ENCODE data around the gene RAD9A. TPM values are rescaled to one million over a fixed set of nuclear protein-coding genes. Genes with fewer than 3 reads are reported as not detected.

The RAD9A gene
- total RNA-seq, 1 donor from 2014 or later: 10.4 TPM

DNA sequence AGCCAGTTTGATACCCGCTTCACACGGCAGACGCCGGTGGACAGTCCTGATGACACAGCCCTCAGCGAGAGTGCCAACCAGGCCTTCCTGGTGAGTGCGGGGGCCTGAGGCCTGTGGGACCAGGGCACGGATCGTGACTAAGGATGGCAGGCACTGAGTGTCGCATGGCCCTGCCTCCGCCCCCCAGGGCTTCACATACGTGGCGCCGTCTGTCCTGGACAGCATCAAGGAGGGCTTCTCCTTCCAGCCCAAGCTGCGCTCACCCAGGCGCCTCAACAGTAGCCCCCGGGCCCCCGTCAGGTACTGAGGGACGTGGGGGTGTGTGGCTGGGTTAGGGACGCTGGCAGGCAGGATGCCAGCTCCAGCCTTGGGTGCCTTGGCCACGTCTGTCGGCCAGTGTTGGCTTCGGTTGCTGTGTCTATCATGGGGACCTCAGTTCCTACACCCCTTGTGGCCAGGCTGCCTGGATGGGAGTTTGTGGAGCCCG lies 42.7 kb downstream of the RAD9A start:
- no peaks in the 10 kb centered on the region for H3K27me3 ChIP-seq
- Mint-ChIP-seq H3K36me3 (peaks cover 16% of the 10 kb centered on the region), H3K9me3 (no peaks in the 10 kb centered on the region), H3K4me3 (no peak overlapping the region), H3K4me1 (peaks cover 7% of the 10 kb centered on the region), H3K27ac (no peak overlapping the region), H3K27me3 (ENCODE audit: insufficient read depth, low read depth) (peaks cover 2% of the 10 kb centered on the region)
- no peak overlapping the region for H3K27ac ChIP-seq
- H3K4me3 ChIP-seq: no peak overlapping the region
- H2AFZ ChIP-seq (replicated peaks): no peak overlapping the region
- H3K36me3 ChIP-seq: no peaks in the 10 kb centered on the region
- H3K9me3 ChIP-seq (ENCODE audit: low read depth): no peaks in the 10 kb centered on the region
- TF ChIP-seq EZH2 (IDR thresholded peaks at IDR 0.05) (no peak), EZH2phosphoT487 (IDR thresholded peaks at IDR 0.05) (no peak)
- TF ChIP-seq, protein P1, sequence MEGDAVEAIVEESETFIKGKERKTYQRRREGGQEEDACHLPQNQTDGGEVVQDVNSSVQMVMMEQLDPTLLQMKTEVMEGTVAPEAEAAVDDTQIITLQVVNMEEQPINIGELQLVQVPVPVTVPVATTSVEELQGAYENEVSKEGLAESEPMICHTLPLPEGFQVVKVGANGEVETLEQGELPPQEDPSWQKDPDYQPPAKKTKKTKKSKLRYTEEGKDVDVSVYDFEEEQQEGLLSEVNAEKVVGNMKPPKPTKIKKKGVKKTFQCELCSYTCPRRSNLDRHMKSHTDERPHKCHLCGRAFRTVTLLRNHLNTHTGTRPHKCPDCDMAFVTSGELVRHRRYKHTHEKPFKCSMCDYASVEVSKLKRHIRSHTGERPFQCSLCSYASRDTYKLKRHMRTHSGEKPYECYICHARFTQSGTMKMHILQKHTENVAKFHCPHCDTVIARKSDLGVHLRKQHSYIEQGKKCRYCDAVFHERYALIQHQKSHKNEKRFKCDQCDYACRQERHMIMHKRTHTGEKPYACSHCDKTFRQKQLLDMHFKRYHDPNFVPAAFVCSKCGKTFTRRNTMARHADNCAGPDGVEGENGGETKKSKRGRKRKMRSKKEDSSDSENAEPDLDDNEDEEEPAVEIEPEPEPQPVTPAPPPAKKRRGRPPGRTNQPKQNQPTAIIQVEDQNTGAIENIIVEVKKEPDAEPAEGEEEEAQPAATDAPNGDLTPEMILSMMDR (IDR thresholded peaks at IDR 0.05): no peak
- peaks cover 1% of the 10 kb centered on the region for H3K79me2 ChIP-seq (ENCODE audit: low read depth)
- no peak overlapping the region for H3K9ac ChIP-seq
- no peaks in the 10 kb centered on the region for H3F3A ChIP-seq (ENCODE audit: low read depth)
- no peaks in the 10 kb centered on the region for H3K4me1 ChIP-seq
- no peak for DNase-seq (ENCODE audit: low spot score)
- no peaks in the 10 kb centered on the region for H4K20me1 ChIP-seq (ENCODE audit: low read depth)
- no peak overlapping the region for H3K4me2 ChIP-seq

DNA sequence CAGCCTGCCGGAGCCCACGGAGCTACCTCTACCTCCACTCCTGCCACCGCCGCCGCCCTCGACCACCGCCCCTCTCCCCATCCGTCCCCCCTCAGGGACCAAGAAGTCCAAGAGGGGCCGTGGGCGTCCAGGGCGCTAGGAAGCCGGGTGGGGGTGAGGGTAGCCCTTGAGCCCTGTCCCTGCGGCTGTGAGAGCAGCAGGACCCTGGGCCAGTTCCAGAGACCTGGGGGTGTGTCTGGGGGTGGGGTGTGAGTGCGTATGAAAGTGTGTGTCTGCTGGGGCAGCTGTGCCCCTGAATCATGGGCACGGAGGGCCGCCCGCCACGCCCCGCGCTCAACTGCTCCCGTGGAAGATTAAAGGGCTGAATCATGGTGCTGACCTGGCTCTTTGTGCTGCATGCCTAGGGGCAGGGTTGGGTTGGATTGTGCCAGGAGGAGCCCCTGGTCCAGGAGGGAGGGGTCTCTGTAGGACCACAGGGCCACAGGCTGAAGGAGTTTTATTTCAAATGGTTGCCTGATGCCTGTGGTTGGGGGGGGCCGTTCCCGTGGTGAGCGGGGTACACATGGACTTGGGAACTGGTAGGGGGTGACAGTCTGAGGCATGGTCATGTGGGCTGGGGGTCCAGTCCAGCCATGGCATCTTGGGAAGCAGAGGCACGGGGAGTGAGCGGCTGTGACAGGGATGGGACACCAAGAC lies 43.4 kb downstream of the RAD9A start:
- no peak overlapping the region for H3K4me3 Mint-ChIP-seq

DNA sequence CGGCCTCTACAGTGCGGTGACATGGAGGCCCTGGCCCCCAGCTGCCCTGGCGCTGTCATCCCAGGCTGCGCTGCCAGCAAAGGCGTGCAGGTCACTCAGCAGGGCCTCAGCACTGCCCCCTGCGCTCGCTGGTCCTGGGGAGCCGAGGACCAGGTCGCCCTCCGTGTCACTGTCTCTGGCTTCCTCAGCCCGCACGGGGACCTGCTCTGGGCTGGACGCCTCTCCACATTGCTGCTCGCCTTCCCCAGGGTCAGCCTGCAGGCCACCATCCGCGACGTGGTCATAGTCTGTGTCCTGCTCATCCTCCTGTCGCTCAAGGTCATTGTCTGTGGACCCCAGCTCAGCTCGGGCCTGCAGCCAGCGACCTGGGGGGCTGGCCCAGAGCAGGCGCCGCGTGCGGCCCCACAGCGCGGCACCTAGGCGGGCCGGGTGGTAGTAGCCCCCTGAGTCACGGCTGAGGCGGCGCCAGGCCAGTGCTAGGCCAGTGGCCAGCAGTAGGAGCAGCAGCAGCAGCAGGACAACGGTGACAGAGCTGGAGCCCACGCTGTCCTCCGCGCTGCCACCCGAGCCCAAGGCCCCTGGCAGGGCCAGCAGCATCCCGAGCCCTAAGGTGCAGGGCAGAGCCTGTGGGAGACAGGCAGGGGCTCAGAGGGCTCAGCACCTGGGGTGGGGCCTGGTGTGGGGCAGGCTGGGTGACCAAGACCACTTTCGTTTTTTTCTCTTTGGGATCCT lies 44.1 kb downstream of the RAD9A start:
- no peaks in the 10 kb centered on the region for H3K4me1 ChIP-seq
- H3K27me3 Mint-ChIP-seq (ENCODE audit: insufficient read depth, low read depth): peaks cover 2% of the 10 kb centered on the region
- H3K27me3 ChIP-seq: no peaks in the 10 kb centered on the region
- H4K20me1 ChIP-seq (ENCODE audit: low read depth): no peaks in the 10 kb centered on the region
- no peaks in the 10 kb centered on the region for H3K9me3 ChIP-seq (ENCODE audit: low read depth)
- no peaks in the 10 kb centered on the region for H3K36me3 ChIP-seq
- H3K4me3 Mint-ChIP-seq: no peak overlapping the region
- no peak overlapping the region for H3K9ac ChIP-seq
- H3K9me3 Mint-ChIP-seq: no peaks in the 10 kb centered on the region
- DNase-seq (ENCODE audit: low spot score): no peak
- no peak overlapping the region for H3K27ac ChIP-seq
- H2AFZ ChIP-seq (replicated peaks): no peak overlapping the region
- H3K4me2 ChIP-seq: no peak overlapping the region
- peaks cover 16% of the 10 kb centered on the region for H3K36me3 Mint-ChIP-seq
- TF ChIP-seq EZH2 (IDR thresholded peaks at IDR 0.05) (no peak), EZH2phosphoT487 (IDR thresholded peaks at IDR 0.05) (no peak)
- TF ChIP-seq, protein P1 (IDR thresholded peaks at IDR 0.05): no peak
- H3K27ac Mint-ChIP-seq: no peak overlapping the region
- H3K4me3 ChIP-seq: no peak overlapping the region
- no peaks in the 10 kb centered on the region for H3F3A ChIP-seq (ENCODE audit: low read depth)
- no peaks in the 10 kb centered on the region for H3K79me2 ChIP-seq (ENCODE audit: low read depth)
- peaks cover 7% of the 10 kb centered on the region for H3K4me1 Mint-ChIP-seq

More for the DNA sequence above, 43.4 kb downstream of the RAD9A start:
- Mint-ChIP-seq H3K9me3 (no peaks in the 10 kb centered on the region), H3K4me1 (peaks cover 7% of the 10 kb centered on the region), H3K27me3 (ENCODE audit: insufficient read depth, low read depth) (peaks cover 2% of the 10 kb centered on the region), H3K27ac (no peak overlapping the region), H3K36me3 (peaks cover 18% of the 10 kb centered on the region)
- no peaks in the 10 kb centered on the region for H3K79me2 ChIP-seq (ENCODE audit: low read depth)
- TF ChIP-seq EZH2 (IDR thresholded peaks at IDR 0.05): no peak
- TF ChIP-seq, protein P1 (IDR thresholded peaks at IDR 0.05): no peak
- no peak for TF ChIP-seq EZH2phosphoT487 (IDR thresholded peaks at IDR 0.05)
- no peak overlapping the region for H3K9ac ChIP-seq
- no peaks in the 10 kb centered on the region for H3K4me1 ChIP-seq
- no peak overlapping the region for H3K4me2 ChIP-seq
- H4K20me1 ChIP-seq (ENCODE audit: low read depth): no peaks in the 10 kb centered on the region
- no peaks in the 10 kb centered on the region for H3K36me3 ChIP-seq
- H3K4me3 ChIP-seq: no peak overlapping the region
- no peaks in the 10 kb centered on the region for H3K9me3 ChIP-seq (ENCODE audit: low read depth)
- H2AFZ ChIP-seq (replicated peaks): no peak overlapping the region
- H3K27me3 ChIP-seq: no peaks in the 10 kb centered on the region
- no peak for DNase-seq (ENCODE audit: low spot score)
- no peaks in the 10 kb centered on the region for H3F3A ChIP-seq (ENCODE audit: low read depth)
- no peak overlapping the region for H3K27ac ChIP-seq
